Neural cell (in vitro differentiated cells): ENCODE data around the gene SYNE3. TPM values are rescaled to one million over a fixed set of nuclear protein-coding genes. Genes with fewer than 3 reads are reported as not detected.

ENCODE experiments used
- H2AFZ ChIP-seq: fragments of 200-600, 300-800 bp; sonication (generic), shearing (Covaris generic); 2 replicates; pipeline ENCODE4 v1.6.0; 2014; ENCODE audit warnings: low read depth, mild to moderate bottlenecking, antibody characterized with exemption, low read length, moderate library complexity
- H3F3A ChIP-seq: fragments of 200-600 bp; shearing (Covaris generic); 2 replicates; pipeline ENCODE4 v1.6.1; 2016; ENCODE audit warnings: mild to moderate bottlenecking, moderate library complexity, mixed read lengths, antibody characterized with exemption, low read length; ENCODE audit not compliant: insufficient read depth, poor library complexity, severe bottlenecking
- H3K27ac ChIP-seq: fragments of 200-600, 300-800 bp; sonication (generic), shearing (Covaris generic); 2 replicates; pipeline ENCODE4 v1.5.1; 2014; ENCODE audit warnings: mild to moderate bottlenecking, low read length, moderate library complexity
- H3K27me3 ChIP-seq: fragments of 300-800, 200-600 bp; sonication (generic), shearing (Covaris generic); 2 replicates; pipeline ENCODE4 v1.6.0; 2014; ENCODE audit warnings: mild to moderate bottlenecking, low read depth, low read length, moderate library complexity; ENCODE audit not compliant: insufficient read depth
- H3K36me3 ChIP-seq: fragments of 300-800, 200-600 bp; sonication (generic), shearing (Covaris generic); 2 replicates; pipeline ENCODE4 v1.5.1; 2014; ENCODE audit warnings: mild to moderate bottlenecking, antibody characterized with exemption, low read length, moderate library complexity; ENCODE audit not compliant: insufficient read depth
- H3K4me2 ChIP-seq: fragments of 300-800, 200-600 bp; sonication (generic), shearing (Covaris generic); 2 replicates; pipeline ENCODE4 v1.6.0; 2014; ENCODE audit warnings: mild to moderate bottlenecking, low read length
- H3K4me3 ChIP-seq: fragments of 300-800, 200-600 bp; sonication (generic), shearing (Covaris generic); 2 replicates; pipeline ENCODE4 v1.5.1; 2014; ENCODE audit warnings: mild to moderate bottlenecking, low read length, moderate library complexity
- H3K79me2 ChIP-seq: fragments of 200-600 bp; shearing (Covaris generic); replicated peaks from 2 replicates; pipeline ENCODE4 v1.6.0; 2014; ENCODE audit warnings: mild to moderate bottlenecking, low read length, moderate library complexity; ENCODE audit not compliant: insufficient read depth
- H3K9ac ChIP-seq: fragments of 300-800, 200-600 bp; sonication (generic), shearing (Covaris generic); 2 replicates; pipeline ENCODE4 v1.6.1; 2016; ENCODE audit warnings: mild to moderate bottlenecking, low read length, mixed read lengths
- H3K9me2 ChIP-seq: fragments of 200-600 bp; shearing (Covaris generic); 2 replicates; pipeline ENCODE4 v1.6.1; 2016; ENCODE audit warnings: mild to moderate bottlenecking, low read length, mixed read lengths; ENCODE audit not compliant: insufficient read depth
- H3K9me3 ChIP-seq: fragments of 200-600, 300-800 bp; sonication (generic), shearing (Covaris generic); 2 replicates; pipeline ENCODE4 v1.6.1; 2016; ENCODE audit warnings: mild to moderate bottlenecking, mixed run types, low read length, moderate library complexity, mixed read lengths
- H4K20me1 ChIP-seq: fragments of 200-600 bp; shearing (Covaris generic); 2 replicates; pipeline ENCODE4 v1.6.1; 2016; ENCODE audit warnings: mild to moderate bottlenecking, mixed run types; ENCODE audit not compliant: insufficient read depth
- CTCF ChIP-seq: fragments of 450-650 bp; IDR thresholded peaks from 2 replicates; pipeline ENCODE4 v1.5.1; 2014; ENCODE audit warnings: antibody characterized with exemption, mild to moderate bottlenecking, moderate library complexity; ENCODE audit not compliant: poor library complexity, severe bottlenecking
- EP300 ChIP-seq: fragments of 450-650 bp; conservative IDR thresholded peaks from 2 replicates; pipeline ENCODE4 v1.6.1; 2014; ENCODE audit warnings: antibody characterized with exemption, mild to moderate bottlenecking, moderate library complexity; ENCODE audit not compliant: poor library complexity, severe bottlenecking
- EZH2 ChIP-seq: fragments of 200-600, 300-800 bp; shearing (Covaris generic), sonication (generic); IDR thresholded peaks from 2 replicates; pipeline ENCODE4 v1.6.1; 2014; ENCODE audit warnings: antibody characterized with exemption, low read length, borderline replicate concordance, mild to moderate bottlenecking; ENCODE audit not compliant: insufficient read depth, poor library complexity, severe bottlenecking
- MXI1 ChIP-seq: fragments of 450-650 bp; conservative IDR thresholded peaks from 2 replicates; pipeline ENCODE4 v1.6.1; 2014; ENCODE audit warnings: antibody characterized with exemption, mild to moderate bottlenecking; ENCODE audit not compliant: poor library complexity, severe bottlenecking
- POLR2AphosphoS5 ChIP-seq: IDR thresholded peaks from 2 replicates; pipeline ENCODE4 v1.6.1; 2012
- RAD21 ChIP-seq: fragments of 450-650 bp; conservative IDR thresholded peaks from 2 replicates; pipeline ENCODE4 v1.6.1; 2014; ENCODE audit warnings: antibody characterized with exemption, mild to moderate bottlenecking, moderate library complexity
- REST ChIP-seq: IDR thresholded peaks from 2 replicates; pipeline ENCODE4 v1.6.1; 2012; ENCODE audit warnings: borderline replicate concordance
- SMC3 ChIP-seq: fragments of 450-650 bp; conservative IDR thresholded peaks from 2 replicates; pipeline ENCODE4 v1.6.1; 2014; ENCODE audit warnings: antibody characterized with exemption, mild to moderate bottlenecking, moderate library complexity; ENCODE audit not compliant: poor library complexity
- TAF1 ChIP-seq: IDR thresholded peaks from 2 replicates; pipeline ENCODE4 v1.6.1; 2012; ENCODE audit warnings: low read depth
- polyA plus RNA-seq: library from polyadenylated mRNA; depleted of rRNA; stranded (reverse); fragments of >200 nt; gene quantifications from 2 replicates; pipeline ENCODE4 v1.2.3, GENCODE V29; 2014

SYNE3 gene
- polyA plus RNA-seq, 1 donor from 2014 or later, result 0.35 TPM

GRCh38 chr14:95507701-95508103 is 8.7 kb downstream of the SYNE3 start:
- no peak for TF ChIP-seq CTCF
- Histone ChIP-seq H3K4me2 (no peak overlapping the region), H3K27me3 (no peaks in the 10 kb centered on the region), H3K27ac (no peak overlapping the region), H3K9me3 (no peaks in the 10 kb centered on the region), H2AFZ (no peak overlapping the region), H3F3A (no peaks in the 10 kb centered on the region), H3K4me3 (no peak overlapping the region), H3K9me2 (no peaks in the 10 kb centered on the region), H3K9ac (no peak overlapping the region), H3K79me2 (no peaks in the 10 kb centered on the region), H4K20me1 (no peaks in the 10 kb centered on the region), H3K36me3 (no peaks in the 10 kb centered on the region)

DNA sequence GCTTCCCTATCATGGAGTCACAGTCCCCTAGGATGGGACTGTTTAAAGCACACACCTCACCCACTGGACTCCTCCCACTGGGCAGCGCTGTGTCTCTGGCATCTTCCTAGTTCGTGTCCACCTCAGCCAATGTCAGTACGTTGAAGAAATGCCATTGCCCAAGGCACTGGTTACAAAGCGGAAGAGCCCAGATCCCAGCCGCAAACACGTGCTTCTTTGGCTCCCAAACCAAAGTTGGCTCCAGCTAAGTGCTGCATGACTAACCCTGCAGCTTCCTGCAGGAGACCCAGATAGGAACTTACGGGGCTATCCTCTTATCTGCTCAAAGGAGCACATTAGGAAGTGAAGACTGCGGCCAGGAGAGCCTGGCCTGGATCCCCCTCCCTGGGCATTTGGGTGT is 9.3 kb downstream of the SYNE3 start:
- Histone ChIP-seq H2AFZ (no peak overlapping the region), H3K27ac (no peak overlapping the region), H3K9me2 (no peaks in the 10 kb centered on the region), H3K36me3 (no peaks in the 10 kb centered on the region), H3K4me3 (no peak overlapping the region), H4K20me1 (no peaks in the 10 kb centered on the region), H3K27me3 (no peaks in the 10 kb centered on the region), H3K4me2 (no peak overlapping the region), H3K79me2 (no peaks in the 10 kb centered on the region), H3K9me3 (no peaks in the 10 kb centered on the region), H3K9ac (no peak overlapping the region), H3F3A (no peaks in the 10 kb centered on the region)
- TF ChIP-seq EP300 (no peak), REST (no peak), SMC3 (no peak), RAD21 (no peak), TAF1 (no peak), MXI1 (no peak), POLR2AphosphoS5 (no peak), EZH2 (no peak), CTCF (no peak)
